Bronchial epithelial cell (primary cell): Measurements from ENCODE around the gene CASQ2. TPM values are rescaled to one million over a fixed set of nuclear protein-coding genes. Genes with fewer than 3 reads are reported as not detected.

Experiments
- DNase-seq: peaks from one replicate; pipeline ENCODE4 v3.0.0-alpha.2; 2010; ENCODE audit warnings: low read depth
- FAIRE-seq: peaks from 2 replicates; lab custom pipeline; 2011; peaks lifted over from hg19 to GRCh38; lab: Jason Lieb, UNC
- H3K27me3 ChIP-seq: 2 replicates; pipeline ENCODE4 v1.5.1; 2011; ENCODE audit warnings: low read length; ENCODE audit not compliant: control insufficient read depth, insufficient read depth
- H3K36me3 ChIP-seq: 2 replicates; pipeline ENCODE4 v1.5.1; 2011; ENCODE audit warnings: low read length; ENCODE audit not compliant: control insufficient read depth, insufficient read depth
- H3K4me3 ChIP-seq: 2 replicates; pipeline ENCODE4 v1.5.1; 2011; ENCODE audit warnings: mild to moderate bottlenecking, low read depth, low read length, control low read depth
- CTCF ChIP-seq: IDR thresholded peaks from 2 replicates; pipeline ENCODE4 v1.5.1; 2011; ENCODE audit warnings: mild to moderate bottlenecking, moderate library complexity, low read length, control low read depth, inconsistent platforms; ENCODE audit not compliant: insufficient read depth, severe bottlenecking
- total RNA-seq: library from RNA; depleted of rRNA; stranded (reverse); fragments of >200 nt; gene quantifications from 2 replicates; pipeline ENCODE4 v1.2.1, GENCODE V29; 2014

Gene CASQ2
- total RNA-seq, 1 donor from 2014 or later, result not detected

DNA sequence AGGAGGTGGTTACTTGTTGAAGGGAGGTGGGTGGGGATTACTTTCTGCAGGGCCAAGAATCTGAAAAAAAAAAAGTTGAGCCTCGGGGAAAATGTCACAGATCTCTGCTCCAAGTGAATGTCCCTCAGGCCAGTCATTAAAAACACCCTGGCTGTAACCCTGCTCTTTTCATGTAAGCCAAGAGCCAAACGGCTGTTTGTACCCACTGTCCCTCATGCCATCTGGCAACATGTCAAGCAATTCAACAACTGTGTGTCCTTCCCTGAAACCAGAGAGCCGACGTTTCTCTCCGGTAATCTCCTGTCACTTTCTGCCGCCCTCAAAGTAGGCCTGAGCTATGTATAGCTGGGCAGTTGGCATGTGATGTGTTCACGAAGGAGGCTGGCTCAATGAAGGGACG lies 14.7 kb downstream of the CASQ2 start:
- no peaks in the 10 kb centered on the region for H3K27me3 ChIP-seq
- H3K36me3 ChIP-seq, result no peaks in the 10 kb centered on the region
- H3K4me3 ChIP-seq, result no peak overlapping the region
- DNase-seq, result no peak
- no peak for TF ChIP-seq CTCF
- FAIRE-seq, result no peak

DNA sequence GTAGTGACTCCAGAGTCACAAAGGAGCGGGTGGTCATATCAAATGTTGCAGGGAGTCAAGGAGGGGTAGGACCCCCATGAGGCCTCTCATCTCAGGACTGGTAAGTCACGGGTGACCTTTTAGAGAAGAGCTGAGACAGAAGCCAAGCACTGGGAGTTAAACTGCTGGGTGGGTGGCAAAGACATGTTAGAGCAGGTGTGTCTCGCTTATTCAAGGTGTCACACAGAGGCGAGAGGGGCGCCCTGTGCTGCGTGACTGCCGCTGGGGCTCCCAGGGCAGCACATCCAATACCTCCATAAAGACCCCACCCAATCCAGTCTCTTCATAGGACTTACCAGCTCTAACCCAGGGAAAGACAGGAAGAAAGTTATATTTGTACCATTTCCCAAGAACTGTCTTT lies 15.2 kb downstream of the CASQ2 start:
- no peak for TF ChIP-seq CTCF
- FAIRE-seq, result no peak
- no peak for DNase-seq
- no peak overlapping the region for H3K4me3 ChIP-seq
- H3K27me3 ChIP-seq, result no peaks in the 10 kb centered on the region
- H3K36me3 ChIP-seq, result no peaks in the 10 kb centered on the region

GRCh38 chr1:115748401-115749150 lies 19.9 kb downstream of the CASQ2 start:
- TF ChIP-seq CTCF, result no peak
- H3K27me3 ChIP-seq, result no peaks in the 10 kb centered on the region
- H3K4me3 ChIP-seq, result no peak overlapping the region
- no peak for FAIRE-seq
- no peaks in the 10 kb centered on the region for H3K36me3 ChIP-seq
- DNase-seq, result peak; percentile 84

GRCh38 chr1:115746021-115746690 lies 22.4 kb downstream of the CASQ2 start:
- TF ChIP-seq CTCF, result no peak
- Histone ChIP-seq H3K36me3 (no peaks in the 10 kb centered on the region), H3K4me3 (no peak overlapping the region), H3K27me3 (no peaks in the 10 kb centered on the region)
- DNase-seq, result peak; percentile 74
- FAIRE-seq, result no peak

- no peak overlapping the region for H3K4me3 ChIP-seq
- H3K27me3 ChIP-seq, result no peaks in the 10 kb centered on the region
- FAIRE-seq (no peak), DNase-seq (peak; percentile 55)
- no peak for TF ChIP-seq CTCF
- no peaks in the 10 kb centered on the region for H3K36me3 ChIP-seq
Measured at GRCh38 chr1:115744646-115745275, 23.8 kb downstream of the CASQ2 start.
